K562 (cell line): ENCODE measurements around the gene GFAP. TPM values are rescaled to one million over a fixed set of nuclear protein-coding genes. Genes with fewer than 3 reads are reported as not detected.

Experiments
- CTCF ChIP-seq, 3 experiments: IDR thresholded peaks in 2 of 3; conservative IDR thresholded peaks in 1 of 3; 2 replicates each; pipeline ENCODE4 v1.5.1; 2011 to 2012; ENCODE audit warnings: low read length in 3 of 3, mild to moderate bottlenecking in 3 of 3, control low read depth in 2 of 3, improper control_type of control experiment in 1 of 3, inconsistent platforms in 1 of 3, low read depth in 1 of 3, mixed read lengths in 1 of 3, moderate library complexity in 1 of 3; ENCODE audit not compliant: insufficient read depth in 2 of 3
- DEAF1 ChIP-seq: fragments of 450-650 bp; formaldehyde crosslinking; IDR thresholded peaks from 2 replicates; pipeline ENCODE4 v1.4.0; 2020; ENCODE audit warnings: mild to moderate bottlenecking, moderate library complexity
- E2F3 ChIP-seq: fragments of 250-450 bp; sonication (Bioruptor Pico); IDR thresholded peaks from 2 replicates; pipeline ENCODE4 v1.4.0; 2020; ENCODE audit warnings: mild to moderate bottlenecking
- EGR1 ChIP-seq: fragments of 450-650 bp; conservative IDR thresholded peaks from 2 replicates; pipeline ENCODE4 v1.6.1; 2017; ENCODE audit warnings: mild to moderate bottlenecking
- LEF1 ChIP-seq: fragments of 450-650 bp; IDR thresholded peaks from 2 replicates; pipeline ENCODE4 v1.6.1; 2016; ENCODE audit warnings: mild to moderate bottlenecking
- MAFF ChIP-seq: IDR thresholded peaks from 2 replicates; pipeline ENCODE4 v1.6.1; 2012; ENCODE audit warnings: low read length, improper control_type of control experiment
- NKRF ChIP-seq: fragments of 450-650 bp; IDR thresholded peaks from 2 replicates; pipeline ENCODE4 v1.6.1; 2016; ENCODE audit warnings: borderline replicate concordance
- POLR2AphosphoS5 ChIP-seq: IDR thresholded peaks from 2 replicates; pipeline ENCODE4 v1.6.1; 2011; ENCODE audit warnings: mild to moderate bottlenecking, low read depth, low read length, moderate library complexity; ENCODE audit not compliant: control insufficient read depth, insufficient read depth
- SMARCB1 ChIP-seq: IDR thresholded peaks from 2 replicates; pipeline ENCODE4 v1.6.1; 2011; ENCODE audit warnings: improper control_type of control experiment, low read depth; ENCODE audit not compliant: insufficient read length
- SMC3 ChIP-seq: conservative IDR thresholded peaks from 2 replicates; pipeline ENCODE4 v1.6.1; 2011; ENCODE audit warnings: low read depth, low read length, improper control_type of control experiment; ENCODE audit not compliant: insufficient read depth
- SREBF2 ChIP-seq: sonication (generic); formaldehyde crosslinking; IDR thresholded peaks from 2 replicates; pipeline ENCODE4 v1.4.0; 2020; ENCODE audit warnings: mild to moderate bottlenecking, missing genetic modification reagents
- TARDBP ChIP-seq: fragments of 450-650 bp; IDR thresholded peaks from 2 replicates; pipeline ENCODE4 v1.6.1; 2016
- ZNF224 ChIP-seq: sonication (generic); formaldehyde crosslinking; IDR thresholded peaks from 2 replicates; pipeline ENCODE4 v1.8.0; 2022; ENCODE audit warnings: mild to moderate bottlenecking, missing genetic modification reagents
- ZNF764 ChIP-seq: fragments of 250-450 bp; sonication (Bioruptor Pico); IDR thresholded peaks from 2 replicates; pipeline ENCODE4 v1.4.0; 2020; ENCODE audit warnings: low read depth, mild to moderate bottlenecking, moderate library complexity
- ZNF830 ChIP-seq: fragments of 250-450 bp; sonication (Bioruptor Pico); IDR thresholded peaks from 2 replicates; pipeline ENCODE4 v1.5.0; 2021; ENCODE audit warnings: mild to moderate bottlenecking
- polyA plus RNA-seq, 8 experiments: library from polyadenylated mRNA; depleted of rRNA in 4 of 8; stranded (reverse) in 5 of 8; unstranded in 3 of 8; fragments of >200 nt; fragmentation: Nextera tagmentation in 2 of 8; fragmentation: Illumina TruSeq in 1 of 8; extraction: Ambion mirVana in 2 of 8; extraction: Trizol in 1 of 8; gene quantifications; 2 replicates each; pipeline versions ENCODE4 v1.2.1 to v1.2.3, GENCODE V29; 2011 to 2014; ENCODE audit warnings: inconsistent platforms in 1 of 8, missing spikeins in 1 of 8
- total RNA-seq, 7 experiments: library from RNA; depleted of rRNA in 6 of 7; stranded (reverse); fragments of >200 nt in 6 of 7; fragmentation: Illumina TruSeq in 2 of 7; extraction: Trizol in 2 of 7; gene quantifications; 2 replicates each; pipeline versions ENCODE4 v1.2.1 to v1.2.3, GENCODE V29; 2011 to 2021; ENCODE audit warnings: low replicate concordance in 1 of 7

Gene GFAP
- total and polyA plus RNA-seq, 9 of the 15 experiments (the other 6 are each of a cell fraction or from before 2014, with no cell fraction given): 0.07 to 1.4 (median 0.60) TPM; not detected in 1

- TF ChIP-seq ZNF764 (no peak), POLR2AphosphoS5 (peak; percentile 13; the same call in 1 of the 2 replicates), ZNF224 (CRISPR knock-in tag) (no peak), SREBF2 (CRISPR knock-in tag) (no peak), EGR1 (0 out of 2 replicates have a peak, but pooled peaks have one; percentile 14), TARDBP (no peak), E2F3 (no peak), LEF1 (no peak), CTCF (IDR thresholded peaks at IDR 0.05 in 2 of 3, conservative IDR thresholded peaks at IDR 0.05 in 1 of 3; ENCODE audit: insufficient read depth in 2 of 3, low read depth in 1 of 3, low read length in 3 of 3) (peak; percentile 77 to 81 (median 78)), ZNF830 (CRISPR knock-in tag) (no peak), NKRF (no peak), SMC3 (peak; percentile 81), MAFF (no peak), SMARCB1 (no peak), DEAF1 (CRISPR knock-in tag) (peak; percentile 34; the same call in 1 of the 2 replicates)
Measured at GRCh38 chr17:44865231-44865660, 50.1 kb downstream of the GFAP start (continued).
